GM12878 (cell line): Measurements from ENCODE around the gene DMD.

Source experiments
- CHD2 ChIP-seq: IDR thresholded peaks from 2 replicates; pipeline ENCODE4 v1.6.1; 2011; ENCODE audit warnings: low read depth, low read length, improper control_type of control experiment, borderline replicate concordance
- CREB1 ChIP-seq: IDR thresholded peaks from 2 replicates; pipeline ENCODE4 v1.6.1; 2012; ENCODE audit warnings: low read depth, mild to moderate bottlenecking, inconsistent platforms
- CTCF ChIP-seq, 3 experiments: IDR thresholded peaks in 2 of 3; conservative IDR thresholded peaks in 1 of 3; 2 replicates each; pipeline ENCODE4 v1.5.1; 2011; ENCODE audit warnings: low read depth in 3 of 3, low read length in 3 of 3, mild to moderate bottlenecking in 3 of 3, control low read depth in 2 of 3, moderate library complexity in 2 of 3, inconsistent platforms in 1 of 3, mixed read lengths in 1 of 3; ENCODE audit not compliant: control insufficient read depth in 2 of 3, insufficient read depth in 1 of 3; ENCODE audit errors: extremely low read depth in 1 of 3
- ELK1 ChIP-seq: IDR thresholded peaks from 2 replicates; pipeline ENCODE4 v1.6.1; 2012; ENCODE audit warnings: low read depth, low read length, improper control_type of control experiment
- GABPA ChIP-seq: IDR thresholded peaks from 2 replicates; pipeline ENCODE4 v1.6.1; 2014; ENCODE audit warnings: antibody characterized with exemption, low read depth, mild to moderate bottlenecking, inconsistent platforms
- JUNB ChIP-seq: IDR thresholded peaks from 2 replicates; pipeline ENCODE4 v1.6.1; 2016; ENCODE audit warnings: antibody characterized with exemption, mild to moderate bottlenecking
- POLR2A ChIP-seq: IDR thresholded peaks from 2 replicates; pipeline ENCODE4 v1.6.1; 2011; ENCODE audit warnings: low read depth, mild to moderate bottlenecking, low read length
- RELA ChIP-seq: fragments of 450-650 bp; IDR thresholded peaks from 2 replicates; pipeline ENCODE4 v1.8.0; 2014; ENCODE audit warnings: borderline replicate concordance; ENCODE audit not compliant: partially characterized antibody
- SP1 ChIP-seq: IDR thresholded peaks from one replicate; pipeline ENCODE4 v1.6.1; 2011; ENCODE audit warnings: low read depth, low read length
- TAF1 ChIP-seq: IDR thresholded peaks from 2 replicates; pipeline ENCODE4 v1.6.1; 2011; ENCODE audit warnings: mild to moderate bottlenecking, low read depth, low read length, borderline replicate concordance
- TF ChIP-seq, protein P1 (sequence below): IDR thresholded peaks from 2 replicates; pipeline ENCODE4 v1.6.1; 2012; ENCODE audit warnings: low read length, inconsistent platforms
- TF ChIP-seq, protein P2 (sequence below): IDR thresholded peaks from 2 replicates; pipeline ENCODE4 v1.6.1; 2011; ENCODE audit warnings: low read depth, mild to moderate bottlenecking, low read length, moderate library complexity, borderline replicate concordance; ENCODE audit errors: extremely low read depth

DNA sequence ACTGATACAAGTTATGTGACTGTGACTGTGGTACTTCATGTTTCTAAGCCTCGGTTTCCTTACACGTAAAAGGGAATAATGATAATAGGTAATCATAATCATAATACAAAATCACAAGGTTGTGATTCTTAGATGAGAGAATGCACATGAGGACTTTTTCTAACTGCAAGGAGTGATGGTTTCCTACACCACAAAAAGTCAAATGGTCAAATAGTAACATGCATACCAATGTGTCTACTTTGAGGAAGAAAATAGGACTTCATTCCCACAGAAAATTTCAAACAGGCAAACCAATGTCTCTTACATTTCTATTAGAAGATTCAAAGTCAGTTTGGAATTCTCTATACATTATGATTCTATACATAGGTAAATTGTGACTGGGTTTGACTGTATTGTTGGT lies 1770.8 kb downstream of the DMD start:
- TF ChIP-seq CTCF (IDR thresholded peaks at IDR 0.05 in 2 of 3, conservative IDR thresholded peaks at IDR 0.05 in 1 of 3; ENCODE audit: control insufficient read depth in 2 of 3, extremely low read depth in 1 of 3, insufficient read depth in 1 of 3, low read depth in 3 of 3, low read length in 3 of 3): no peak
- no peak for TF ChIP-seq POLR2A
- no peak for TF ChIP-seq TAF1
- TF ChIP-seq CREB1: no peak
- no peak for TF ChIP-seq RELA
- TF ChIP-seq SP1: no peak
- TF ChIP-seq, protein P1, sequence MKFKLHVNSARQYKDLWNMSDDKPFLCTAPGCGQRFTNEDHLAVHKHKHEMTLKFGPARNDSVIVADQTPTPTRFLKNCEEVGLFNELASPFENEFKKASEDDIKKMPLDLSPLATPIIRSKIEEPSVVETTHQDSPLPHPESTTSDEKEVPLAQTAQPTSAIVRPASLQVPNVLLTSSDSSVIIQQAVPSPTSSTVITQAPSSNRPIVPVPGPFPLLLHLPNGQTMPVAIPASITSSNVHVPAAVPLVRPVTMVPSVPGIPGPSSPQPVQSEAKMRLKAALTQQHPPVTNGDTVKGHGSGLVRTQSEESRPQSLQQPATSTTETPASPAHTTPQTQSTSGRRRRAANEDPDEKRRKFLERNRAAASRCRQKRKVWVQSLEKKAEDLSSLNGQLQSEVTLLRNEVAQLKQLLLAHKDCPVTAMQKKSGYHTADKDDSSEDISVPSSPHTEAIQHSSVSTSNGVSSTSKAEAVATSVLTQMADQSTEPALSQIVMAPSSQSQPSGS: no peak
- no peak for TF ChIP-seq GABPA
- TF ChIP-seq CHD2: no peak
- TF ChIP-seq JUNB: no peak
- TF ChIP-seq ELK1: no peak
- TF ChIP-seq, protein P2, sequence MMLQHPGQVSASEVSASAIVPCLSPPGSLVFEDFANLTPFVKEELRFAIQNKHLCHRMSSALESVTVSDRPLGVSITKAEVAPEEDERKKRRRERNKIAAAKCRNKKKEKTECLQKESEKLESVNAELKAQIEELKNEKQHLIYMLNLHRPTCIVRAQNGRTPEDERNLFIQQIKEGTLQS: no peak
